GM12891 (cell line): ENCODE data around the gene PDZRN4.
A peak's percentile ranks its signal among the peaks of the same experiment; 100 is the strongest.
"Not testable (repeated sequence)": the region's sequence is repeated elsewhere in the genome, so short reads cannot be mapped to it uniquely, and the experiment has no call there.

Experiments used
- DNase-seq: peaks from one replicate; pipeline ENCODE4 v3.0.0; 2011; ENCODE audit warnings: low spot score; ENCODE audit not compliant: insufficient read length
- FAIRE-seq: peaks from 2 replicates; lab custom pipeline; 2011; peaks lifted over from hg19 to GRCh38; lab: Jason Lieb, UNC
- PAX5 ChIP-seq: IDR thresholded peaks from 2 replicates; pipeline ENCODE4 v1.6.1; 2011; ENCODE audit warnings: low read length, moderate library complexity, mild to moderate bottlenecking; ENCODE audit not compliant: insufficient read depth, severe bottlenecking
- POLR2A ChIP-seq: IDR thresholded peaks from 2 replicates; pipeline ENCODE4 v1.6.1; 2011; ENCODE audit warnings: low read depth, low read length, control low read depth
- POLR2AphosphoS5 ChIP-seq: IDR thresholded peaks from 2 replicates; pipeline ENCODE4 v1.6.1; 2011; ENCODE audit warnings: low read depth, low read length, control low read depth
- POU2F2 ChIP-seq: IDR thresholded peaks from 2 replicates; pipeline ENCODE4 v1.6.1; 2011; ENCODE audit warnings: low read depth, mild to moderate bottlenecking, control low read depth, low read length, moderate library complexity
- SPI1 ChIP-seq: IDR thresholded peaks from 2 replicates; pipeline ENCODE4 v1.6.1; 2011; ENCODE audit warnings: low read depth, low read length, control low read depth
- TAF1 ChIP-seq: IDR thresholded peaks from 2 replicates; pipeline ENCODE4 v1.6.1; 2011; ENCODE audit warnings: low read depth, low read length, control low read depth

The PDZRN4 gene

GRCh38 chr12:41605545-41606305 lies 417.6 kb downstream of the PDZRN4 start:
- FAIRE-seq, result peak; percentile 74
- TF ChIP-seq POU2F2 (peak; percentile 80; the same call in 1 of the 2 replicates), SPI1 (no peak), POLR2A (no peak)
- no peak for DNase-seq

- no peak for DNase-seq
- FAIRE-seq, result no peak
- TF ChIP-seq POU2F2 (no peak), POLR2AphosphoS5 (no peak), POLR2A (no peak), TAF1 (no peak), SPI1 (no peak), PAX5 (no peak)
Observed at GRCh38 chr12:41606468-41607445, 418.6 kb downstream of the PDZRN4 start.

- TF ChIP-seq TAF1, result no peak
- TF ChIP-seq PAX5, result no peak
- TF ChIP-seq POLR2AphosphoS5, result no peak
- TF ChIP-seq POLR2A, result no peak
- TF ChIP-seq SPI1, result no peak
- no peak for TF ChIP-seq POU2F2
- no peak for DNase-seq
- FAIRE-seq, result no peak
Observed at GRCh38 chr12:41612892-41613557, 424.9 kb downstream of the PDZRN4 start.

- not testable (repeated sequence) for FAIRE-seq, DNase-seq
Observed at GRCh38 chr12:41615174-41615573, 427.1 kb downstream of the PDZRN4 start.

GRCh38 chr12:41619705-41620104 lies 431.6 kb downstream of the PDZRN4 start:
- FAIRE-seq (no peak), DNase-seq (no peak)
- no peak for TF ChIP-seq POLR2A
- TF ChIP-seq POLR2AphosphoS5, result no peak
- no peak for TF ChIP-seq POU2F2
- no peak for TF ChIP-seq SPI1
- TF ChIP-seq PAX5, result no peak
- TF ChIP-seq TAF1, result no peak

- DNase-seq (no peak), FAIRE-seq (no peak)
- TF ChIP-seq PAX5 (no peak), POLR2AphosphoS5 (no peak), TAF1 (no peak), SPI1 (no peak), POU2F2 (no peak), POLR2A (no peak)
Observed at GRCh38 chr12:41621291-41621690, 433.2 kb downstream of the PDZRN4 start.
